Endothelial cell (in vitro differentiated cells): Measurements from ENCODE around the gene PRDM5. TPM values are rescaled to one million over a fixed set of nuclear protein-coding genes. Genes with fewer than 3 reads are reported as not detected.

Experiments
- DNase-seq: peaks from one replicate; pipeline ENCODE4 v3.0.0; 2021; ENCODE audit warnings: low spot score
- H3K27ac Mint-ChIP-seq: one replicate; pipeline ENCODE4 v1.8.0; 2021; ENCODE audit warnings: mixed read lengths, inconsistent platforms; ENCODE audit not compliant: unreplicated experiment
- H3K27me3 Mint-ChIP-seq: one replicate; pipeline ENCODE4 v1.8.0; 2021; ENCODE audit warnings: mild to moderate bottlenecking, moderate library complexity, mixed read lengths, inconsistent platforms; ENCODE audit not compliant: unreplicated experiment
- H3K36me3 Mint-ChIP-seq: one replicate; pipeline ENCODE4 v1.8.0; 2021; ENCODE audit warnings: mild to moderate bottlenecking, low read depth, mixed read lengths, inconsistent platforms; ENCODE audit not compliant: unreplicated experiment
- H3K4me1 Mint-ChIP-seq: one replicate; pipeline ENCODE4 v1.8.0; 2021; ENCODE audit warnings: mild to moderate bottlenecking, mixed read lengths, inconsistent platforms; ENCODE audit not compliant: unreplicated experiment
- H3K4me3 Mint-ChIP-seq: one replicate; pipeline ENCODE4 v1.8.0; 2021; ENCODE audit warnings: mild to moderate bottlenecking, mixed read lengths, inconsistent platforms; ENCODE audit not compliant: unreplicated experiment
- H3K9me3 Mint-ChIP-seq: one replicate; pipeline ENCODE4 v1.8.0; 2021; ENCODE audit warnings: mixed read lengths, inconsistent platforms; ENCODE audit not compliant: unreplicated experiment
- CTCF ChIP-seq: fragments of 200-600 bp; sonication (generic); IDR thresholded peaks from one replicate; pipeline ENCODE4 v1.5.0; 2021; ENCODE audit warnings: antibody characterized with exemption; ENCODE audit not compliant: unreplicated experiment
- total RNA-seq: library from RNA; stranded (reverse); fragmentation: NEBNext Ultra II Directional; extraction: Animal tissue kit (Norgen Biotek cat#: 25700); gene quantifications from one replicate; pipeline ENCODE4 v1.2.1, GENCODE V29; 2021; ENCODE audit not compliant: unreplicated experiment

PRDM5 gene
- total RNA-seq, 1 donor from 2014 or later: 17.0 TPM

GRCh38 chr4:120862432-120862831 lies 60.1 kb downstream of the PRDM5 start:
- Mint-ChIP-seq H3K36me3 (no peaks in the 10 kb centered on the region), H3K27me3 (no peaks in the 10 kb centered on the region), H3K27ac (no peak overlapping the region), H3K9me3 (no peaks in the 10 kb centered on the region), H3K4me1 (no peaks in the 10 kb centered on the region), H3K4me3 (no peak overlapping the region)
- DNase-seq: no peak
- TF ChIP-seq CTCF: no peak

GRCh38 chr4:120861852-120862251 lies 60.7 kb downstream of the PRDM5 start:
- H3K4me1 Mint-ChIP-seq: no peaks in the 10 kb centered on the region
- no peaks in the 10 kb centered on the region for H3K36me3 Mint-ChIP-seq
- no peak overlapping the region for H3K4me3 Mint-ChIP-seq
- no peak for TF ChIP-seq CTCF
- no peak for DNase-seq
- no peaks in the 10 kb centered on the region for H3K27me3 Mint-ChIP-seq
- H3K27ac Mint-ChIP-seq: no peak overlapping the region
- H3K9me3 Mint-ChIP-seq: no peaks in the 10 kb centered on the region

- Mint-ChIP-seq H3K4me1 (no peaks in the 10 kb centered on the region), H3K36me3 (no peaks in the 10 kb centered on the region), H3K27me3 (peaks cover 1% of the 10 kb centered on the region), H3K4me3 (no peak overlapping the region), H3K27ac (no peak overlapping the region), H3K9me3 (no peaks in the 10 kb centered on the region)
- DNase-seq: no peak
- no peak for TF ChIP-seq CTCF
These were observed 63.8 kb downstream of the PRDM5 start for GRCh38 chr4:120858776-120859175.

GRCh38 chr4:120857312-120857711 lies 65.2 kb downstream of the PRDM5 start:
- DNase-seq: no peak
- TF ChIP-seq CTCF: no peak
- no peak overlapping the region for H3K27ac Mint-ChIP-seq
- H3K4me3 Mint-ChIP-seq: no peak overlapping the region
- H3K36me3 Mint-ChIP-seq: no peaks in the 10 kb centered on the region
- H3K27me3 Mint-ChIP-seq: peaks cover 1% of the 10 kb centered on the region
- no peaks in the 10 kb centered on the region for H3K4me1 Mint-ChIP-seq
- H3K9me3 Mint-ChIP-seq: no peaks in the 10 kb centered on the region

- Mint-ChIP-seq H3K27ac (no peak overlapping the region), H3K9me3 (no peaks in the 10 kb centered on the region), H3K36me3 (no peaks in the 10 kb centered on the region), H3K4me1 (no peaks in the 10 kb centered on the region), H3K4me3 (no peak overlapping the region), H3K27me3 (peaks cover 1% of the 10 kb centered on the region)
- TF ChIP-seq CTCF: no peak
- no peak for DNase-seq
These were observed 66.2 kb downstream of the PRDM5 start for GRCh38 chr4:120856294-120856693.
